Measurements from ENCODE around the gene SPDYE3. TPM values are rescaled to one million over a fixed set of nuclear protein-coding genes. Genes with fewer than 3 reads are reported as not detected.

SPDYE3 gene
- total RNA-seq, 1 experiment from 2014 or later: not detected

DNA sequence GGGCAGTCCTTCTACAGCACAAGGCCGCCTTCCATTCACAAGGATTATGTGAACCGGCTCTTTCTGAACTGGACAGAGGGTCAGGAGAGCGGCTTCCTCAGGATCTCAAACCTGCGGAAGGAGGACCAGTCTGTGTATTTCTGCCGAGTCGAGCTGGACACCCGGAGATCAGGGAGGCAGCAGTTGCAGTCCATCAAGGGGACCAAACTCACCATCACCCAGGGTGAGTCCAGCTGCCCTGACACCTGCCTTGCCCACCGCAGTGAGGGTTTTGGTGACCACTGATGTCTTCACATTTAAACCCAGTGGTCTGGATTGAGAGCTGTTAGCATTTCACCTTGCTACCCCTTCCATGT lies 51.3 kb downstream of the SPDYE3 start:
- Mint-ChIP-seq H3K27ac (no peak overlapping the region), H3K36me3 (ENCODE audit: insufficient read depth in 1 of 3, low read depth in 3 of 3) (peaks cover 54 to 93% (median 78%) of the 10 kb centered on the region in 3 experiments), H3K4me1 (no peaks in the 10 kb centered on the region), H3K4me3 (no peak overlapping the region), H3K9me3 (no peaks in the 10 kb centered on the region; a peak in 1 of 5 replicates), H3K27me3 (ENCODE audit: low read depth) (no peaks in the 10 kb centered on the region)
- Histone ChIP-seq H2BK15ac (ENCODE audit: low read depth, low read length) (no peak overlapping the region), H2BK20ac (ENCODE audit: low read depth, low read length, poor library complexity, severe bottlenecking) (no peak overlapping the region), H3K56ac (ENCODE audit: insufficient read length, low read depth, low read length) (no peak overlapping the region), H2AFZ (ENCODE audit: low read length) (no peak overlapping the region), H3K9ac (ENCODE audit: extremely low read depth, insufficient read length, low read length) (no peak overlapping the region), H2BK5ac (ENCODE audit: insufficient read length, low read length) (no peak overlapping the region), H3K14ac (ENCODE audit: insufficient read depth, low read length) (no peak overlapping the region), H3K23ac (ENCODE audit: insufficient read length, low read depth, low read length) (no peak overlapping the region), H3K18ac (ENCODE audit: insufficient read length, low read depth, low read length) (no peak overlapping the region), H3K4me1 (ENCODE audit: insufficient read depth, low read length) (no peaks in the 10 kb centered on the region), H3K79me2 (ENCODE audit: insufficient read depth, low read length) (no peaks in the 10 kb centered on the region), H2AK5ac (ENCODE audit: insufficient read length, low read length) (no peak overlapping the region), H3K79me1 (ENCODE audit: insufficient read depth, low read depth, low read length, poor library complexity, severe bottlenecking) (no peaks in the 10 kb centered on the region), H3K27me3 (ENCODE audit: insufficient read depth, low read length) (no peaks in the 10 kb centered on the region), H4K91ac (ENCODE audit: insufficient read length, low read depth, low read length) (no peak overlapping the region), H4K20me1 (ENCODE audit: control insufficient read depth, insufficient read depth, insufficient read length) (no peaks in the 10 kb centered on the region), H4K5ac (ENCODE audit: insufficient read length, low read depth, low read length) (no peak overlapping the region), H3T11ph (ENCODE audit: low read length) (no peak overlapping the region), H2BK12ac (ENCODE audit: insufficient read length, low read depth, low read length) (no peak overlapping the region), H3K4ac (ENCODE audit: low read depth, low read length) (no peak overlapping the region), H4K8ac (replicated peaks; ENCODE audit: insufficient read length, low read depth, low read length) (no peak overlapping the region), H3K27ac (ENCODE audit: insufficient read length, low read depth, low read length) (no peak overlapping the region), H3K4me2 (ENCODE audit: insufficient read depth, insufficient read length, low read length) (no peak overlapping the region), H3K9me3 (ENCODE audit: control insufficient read depth, low read depth, low read length) (no peaks in the 10 kb centered on the region), H3K23me2 (ENCODE audit: insufficient read length, low read depth, low read length, poor library complexity, severe bottlenecking) (no peaks in the 10 kb centered on the region), H2BK120ac (ENCODE audit: low read depth, low read length, poor library complexity, severe bottlenecking) (no peak overlapping the region)
- no peak for DNase-seq
- TF ChIP-seq, protein P1, sequence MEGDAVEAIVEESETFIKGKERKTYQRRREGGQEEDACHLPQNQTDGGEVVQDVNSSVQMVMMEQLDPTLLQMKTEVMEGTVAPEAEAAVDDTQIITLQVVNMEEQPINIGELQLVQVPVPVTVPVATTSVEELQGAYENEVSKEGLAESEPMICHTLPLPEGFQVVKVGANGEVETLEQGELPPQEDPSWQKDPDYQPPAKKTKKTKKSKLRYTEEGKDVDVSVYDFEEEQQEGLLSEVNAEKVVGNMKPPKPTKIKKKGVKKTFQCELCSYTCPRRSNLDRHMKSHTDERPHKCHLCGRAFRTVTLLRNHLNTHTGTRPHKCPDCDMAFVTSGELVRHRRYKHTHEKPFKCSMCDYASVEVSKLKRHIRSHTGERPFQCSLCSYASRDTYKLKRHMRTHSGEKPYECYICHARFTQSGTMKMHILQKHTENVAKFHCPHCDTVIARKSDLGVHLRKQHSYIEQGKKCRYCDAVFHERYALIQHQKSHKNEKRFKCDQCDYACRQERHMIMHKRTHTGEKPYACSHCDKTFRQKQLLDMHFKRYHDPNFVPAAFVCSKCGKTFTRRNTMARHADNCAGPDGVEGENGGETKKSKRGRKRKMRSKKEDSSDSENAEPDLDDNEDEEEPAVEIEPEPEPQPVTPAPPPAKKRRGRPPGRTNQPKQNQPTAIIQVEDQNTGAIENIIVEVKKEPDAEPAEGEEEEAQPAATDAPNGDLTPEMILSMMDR (conservative IDR thresholded peaks at IDR 0.05): no peak
- no CpG with 5 or more reads among the region's 8 CpGs for WGBS (ENCODE audit: extremely low coverage, insufficient read length, low lambda C conversion rate)

All from H9 (cell line).